ENCODE measurements around the gene ETNK2.

DNA sequence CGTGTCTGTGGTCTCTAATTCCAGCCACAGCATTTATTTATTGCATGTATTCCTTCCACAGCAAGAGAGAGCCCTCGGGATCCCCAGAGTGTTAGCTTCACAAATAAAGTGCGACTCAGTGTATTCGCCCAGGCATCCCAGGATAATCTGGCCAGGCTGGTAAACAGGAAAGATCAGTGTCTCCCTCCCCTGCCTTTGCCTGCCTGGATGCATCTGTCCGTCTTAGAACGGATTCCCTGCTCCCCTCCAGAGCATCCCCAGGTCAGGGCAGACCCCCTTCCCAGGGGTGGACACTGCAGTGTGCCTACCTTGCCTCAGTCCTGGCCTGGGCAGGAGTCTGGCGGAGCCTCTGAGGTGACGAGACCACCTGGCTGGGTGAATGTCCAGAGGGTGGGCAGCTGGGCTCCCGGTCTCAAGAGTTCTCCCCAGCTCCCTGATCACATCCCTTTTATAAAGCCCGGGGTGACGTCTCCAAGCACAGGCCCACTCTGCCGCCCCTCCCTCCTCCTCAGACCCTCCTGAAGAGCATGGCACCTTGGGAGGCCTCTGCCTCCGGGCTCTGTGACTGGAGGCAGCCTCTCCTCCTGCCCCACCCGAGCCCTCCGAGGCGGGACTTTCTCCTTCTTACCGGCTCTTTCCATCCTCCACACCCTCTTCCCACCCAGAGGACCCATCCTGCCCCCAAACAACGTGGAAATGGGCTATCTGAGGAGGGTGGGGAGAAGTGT lies 44.4 kb upstream of the ETNK2 start, which contains the start of gene KISS1:
- TF ChIP-seq, protein P1, sequence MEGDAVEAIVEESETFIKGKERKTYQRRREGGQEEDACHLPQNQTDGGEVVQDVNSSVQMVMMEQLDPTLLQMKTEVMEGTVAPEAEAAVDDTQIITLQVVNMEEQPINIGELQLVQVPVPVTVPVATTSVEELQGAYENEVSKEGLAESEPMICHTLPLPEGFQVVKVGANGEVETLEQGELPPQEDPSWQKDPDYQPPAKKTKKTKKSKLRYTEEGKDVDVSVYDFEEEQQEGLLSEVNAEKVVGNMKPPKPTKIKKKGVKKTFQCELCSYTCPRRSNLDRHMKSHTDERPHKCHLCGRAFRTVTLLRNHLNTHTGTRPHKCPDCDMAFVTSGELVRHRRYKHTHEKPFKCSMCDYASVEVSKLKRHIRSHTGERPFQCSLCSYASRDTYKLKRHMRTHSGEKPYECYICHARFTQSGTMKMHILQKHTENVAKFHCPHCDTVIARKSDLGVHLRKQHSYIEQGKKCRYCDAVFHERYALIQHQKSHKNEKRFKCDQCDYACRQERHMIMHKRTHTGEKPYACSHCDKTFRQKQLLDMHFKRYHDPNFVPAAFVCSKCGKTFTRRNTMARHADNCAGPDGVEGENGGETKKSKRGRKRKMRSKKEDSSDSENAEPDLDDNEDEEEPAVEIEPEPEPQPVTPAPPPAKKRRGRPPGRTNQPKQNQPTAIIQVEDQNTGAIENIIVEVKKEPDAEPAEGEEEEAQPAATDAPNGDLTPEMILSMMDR (IDR thresholded peaks at IDR 0.05; ENCODE audit: poor library complexity), result no peak
- TF ChIP-seq EZH2 (IDR thresholded peaks at IDR 0.05; ENCODE audit: borderline replicate concordance) (no peak), EZH2phosphoT487 (IDR thresholded peaks at IDR 0.05; ENCODE audit: low read depth, severe bottlenecking, unreplicated experiment) (no peak)
